ENCODE results near the gene HSPB9.
"Not testable (repeated sequence)": the region's sequence is repeated elsewhere in the genome, so short reads cannot be mapped to it uniquely, and the experiment has no call there.

The HSPB9 gene

DNA sequence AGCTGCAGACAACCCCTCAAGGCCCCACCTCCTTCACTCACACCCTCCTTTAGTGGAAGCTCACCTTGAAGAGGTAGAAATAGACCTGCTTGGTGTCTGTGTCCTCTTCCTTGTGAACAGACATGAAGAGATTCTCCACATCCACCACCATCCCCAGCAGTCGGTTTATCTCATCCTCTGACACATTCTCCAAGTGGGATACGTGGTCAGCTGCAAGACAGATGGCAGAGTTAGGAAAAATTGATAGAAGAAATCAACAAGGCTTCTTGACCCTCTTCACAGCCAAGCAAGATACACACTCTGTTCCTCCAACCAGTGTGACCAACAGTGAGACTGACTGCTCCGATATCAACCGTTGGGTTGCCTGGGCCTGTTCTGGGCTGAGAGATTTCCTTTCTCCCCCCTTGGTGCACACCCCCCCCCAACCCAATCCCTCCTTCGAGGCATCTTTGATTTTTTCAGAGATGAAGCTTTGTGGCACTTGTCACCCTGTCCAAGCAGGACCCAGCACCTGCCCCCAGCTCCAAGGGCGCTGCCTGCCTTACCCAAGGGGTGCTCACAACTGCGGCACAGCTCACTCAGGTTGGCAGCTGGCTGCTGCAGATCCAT is 2.3 kb upstream of the HSPB9 start:
- DNase-seq (ENCODE audit: low read depth in 3 of 3) = no peak

DNA sequence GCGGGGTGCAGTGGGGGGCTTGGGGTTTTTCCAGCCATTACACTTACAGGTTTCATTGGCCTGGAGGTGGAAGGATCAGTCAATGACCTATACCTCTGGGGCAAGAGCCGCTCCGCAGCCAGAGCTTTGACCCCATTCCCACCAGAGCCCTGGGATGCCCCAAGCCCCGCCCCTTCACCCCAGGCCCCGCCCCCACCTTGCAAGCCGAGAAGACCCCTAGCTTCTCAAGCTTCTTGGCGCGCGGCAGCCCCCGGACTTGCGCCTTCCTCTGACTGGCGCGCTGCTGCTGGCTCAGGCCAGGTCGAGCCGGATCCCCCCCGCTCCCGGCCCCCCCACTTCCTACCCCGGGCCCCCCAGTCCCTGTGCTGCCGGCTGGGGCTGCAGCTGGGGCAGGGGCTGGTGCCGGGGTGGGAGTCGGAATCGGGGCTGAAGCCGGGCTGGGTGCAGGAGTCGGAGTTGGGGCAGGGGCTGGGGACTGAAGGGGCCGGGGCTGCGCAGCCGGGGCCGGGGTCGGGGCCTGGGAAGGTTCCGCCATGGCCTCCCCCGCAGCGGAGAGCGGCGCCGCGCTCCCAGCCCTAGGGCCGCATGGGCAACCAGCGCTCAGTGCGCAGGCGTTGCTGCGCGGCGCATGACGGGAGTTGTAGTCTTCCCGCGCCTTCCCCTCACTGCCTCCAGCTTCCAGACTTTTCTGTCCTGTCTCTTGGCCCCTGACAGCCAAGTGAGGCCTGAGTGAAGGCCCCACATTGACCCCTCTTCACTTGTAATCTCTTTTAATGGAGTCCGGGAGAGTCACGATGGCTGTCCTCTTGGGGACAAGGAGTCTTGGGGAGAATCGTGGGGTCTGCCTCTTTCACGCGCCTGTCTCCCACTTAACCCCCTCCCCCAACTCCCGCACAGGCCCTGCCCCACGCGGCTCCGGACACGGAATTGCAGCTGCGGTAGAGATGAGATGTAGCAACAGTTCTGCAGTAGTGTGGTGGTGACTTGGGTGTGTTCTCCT is 1.5 kb upstream of the HSPB9 start, which contains the start of gene KAT2A:
KAT2A (minus strand) TSS at position 598 of the 1,000 bp plus-strand sequence; CDS start at position 535, 63 bp downstream.
- DNase-seq (ENCODE audit: low read depth in 3 of 3) = peak; percentile 63 to 73 (median 64)

GRCh38 chr17:42124256-42124655 is 1.7 kb downstream of the HSPB9 start:
- no peak for DNase-seq (ENCODE audit: low read depth in 3 of 3)

DNA sequence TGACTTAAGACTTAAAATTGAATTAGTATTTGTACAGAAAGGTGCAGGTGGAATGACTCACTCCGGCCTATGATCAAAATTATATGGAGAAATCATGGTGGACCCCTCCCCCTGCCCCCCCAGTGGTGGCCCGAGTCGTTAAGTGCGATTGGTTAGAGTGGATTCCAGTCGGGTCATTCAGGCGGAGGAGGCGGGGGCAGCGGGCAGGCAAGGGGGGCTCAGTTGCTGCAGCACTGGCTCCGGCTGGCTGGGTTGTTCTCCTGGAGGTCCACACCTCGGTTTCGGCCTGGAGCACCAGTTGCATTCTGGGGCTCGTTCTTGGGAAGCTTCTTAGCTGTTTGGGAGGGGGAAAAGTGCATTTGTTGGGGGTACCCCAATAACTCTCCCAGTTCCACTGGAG is 3.0 kb downstream of the HSPB9 start:
- no peak for DNase-seq (ENCODE audit: low read depth in 3 of 3)

GRCh38 chr17:42126836-42127235 is 4.2 kb downstream of the HSPB9 start:
- no peak for DNase-seq (ENCODE audit: low read depth in 3 of 3)

DNA sequence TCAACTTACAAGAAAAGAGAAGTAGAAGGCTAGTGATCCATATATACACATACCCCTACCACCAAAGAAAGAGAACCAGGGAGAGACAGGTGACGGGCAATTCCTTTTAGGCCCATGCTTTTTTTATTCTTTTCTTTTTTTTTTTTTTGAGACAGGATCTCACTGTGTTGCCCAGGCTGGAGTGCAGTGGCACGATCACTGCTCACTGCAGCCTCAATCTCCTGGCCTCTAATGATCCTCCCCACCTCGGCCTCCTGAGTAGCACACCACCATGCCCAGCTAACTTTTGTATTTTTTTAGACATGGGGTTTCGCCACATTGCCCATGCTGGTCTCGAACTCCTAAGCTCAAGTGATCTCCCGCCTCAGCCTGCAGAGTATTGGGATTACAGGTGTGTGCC is 4.8 kb downstream of the HSPB9 start:
- DNase-seq (ENCODE audit: low read depth in 3 of 3) = no peak

DNA sequence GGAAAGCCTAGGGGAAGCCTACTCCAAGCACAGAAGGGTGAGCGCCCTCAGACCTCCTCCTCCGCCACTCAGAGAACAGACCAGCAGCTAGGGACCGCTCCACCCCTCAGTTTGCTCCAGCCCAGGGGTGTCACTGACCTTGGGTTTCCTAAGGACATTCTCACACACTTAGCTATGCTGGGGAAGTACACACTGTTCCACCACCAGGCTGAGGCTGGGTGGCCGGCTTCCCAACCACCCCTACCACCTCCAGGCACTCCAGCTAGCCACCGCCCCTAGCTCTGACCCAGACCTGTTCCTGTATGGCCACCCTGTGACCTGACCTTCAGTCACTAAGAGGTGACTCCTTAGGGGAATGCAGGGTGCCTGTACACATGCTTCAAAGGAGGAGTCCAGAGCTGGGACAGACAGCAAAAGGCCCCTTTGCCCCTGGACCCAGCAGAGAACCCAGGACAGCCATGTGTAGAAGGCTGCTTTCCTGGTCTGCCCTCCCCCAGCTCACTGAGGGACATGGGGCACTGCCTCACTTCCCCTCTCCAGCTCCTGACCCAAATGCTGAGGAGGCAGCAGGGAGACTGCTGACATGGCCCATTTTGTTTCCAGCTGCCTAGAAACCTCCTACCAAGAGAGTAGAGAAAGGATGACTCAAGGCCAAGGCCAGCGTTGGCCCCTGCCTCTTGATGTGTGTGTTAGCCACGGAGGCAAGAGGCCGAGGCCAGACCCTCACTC is 6.7 kb downstream of the HSPB9 start:
- DNase-seq (ENCODE audit: low read depth in 3 of 3) = no peak

DNA sequence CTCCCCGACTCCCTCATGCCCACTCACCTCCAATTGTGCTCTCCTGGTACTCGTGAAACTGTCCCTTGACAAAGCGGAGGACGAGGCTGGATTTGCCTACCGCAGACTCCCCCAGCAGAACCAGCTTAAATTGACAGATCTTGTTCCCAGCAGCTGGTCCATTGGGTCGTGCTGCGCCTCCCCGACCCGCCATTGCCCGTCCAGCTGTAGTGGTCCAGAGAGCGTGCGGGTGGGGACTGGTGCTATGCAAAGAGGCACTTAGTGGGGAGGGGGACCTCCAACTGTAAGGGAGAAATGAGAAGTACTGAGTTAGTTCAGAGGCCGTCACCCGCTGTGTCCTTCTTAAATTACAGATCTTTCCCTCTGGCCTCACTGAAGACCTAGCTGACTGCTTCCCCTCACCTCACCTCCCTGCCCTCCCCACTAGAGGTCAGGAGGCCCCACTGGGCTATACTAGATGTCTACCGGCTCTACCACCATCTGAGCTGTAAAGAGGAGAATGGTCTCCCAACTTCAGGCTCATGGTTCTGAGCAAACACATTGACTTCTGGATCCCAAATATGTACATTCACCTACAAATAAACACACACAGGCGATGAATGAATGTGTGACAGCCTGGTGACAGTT is 7.8 kb downstream of the HSPB9 start:
- no peak for DNase-seq (ENCODE audit: low read depth in 3 of 3)

GRCh38 chr17:42131232-42131631 is 8.6 kb downstream of the HSPB9 start:
- no peak for DNase-seq (ENCODE audit: low read depth in 3 of 3)

- no peak for DNase-seq (ENCODE audit: low read depth in 3 of 3)
These were observed 9.4 kb downstream of the HSPB9 start for GRCh38 chr17:42131981-42132432.

- no peak for DNase-seq (ENCODE audit: low read depth in 3 of 3)
These were observed 10.3 kb downstream of the HSPB9 start for GRCh38 chr17:42132941-42133340.

- DNase-seq (ENCODE audit: low read depth in 3 of 3) = peak in 1 of 3 experiments; percentile 28
These were observed 10.9 kb downstream of the HSPB9 start for GRCh38 chr17:42133461-42134041.

GRCh38 chr17:42135151-42135550 is 12.5 kb downstream of the HSPB9 start:
- no peak for DNase-seq (ENCODE audit: low read depth in 3 of 3)

DNA sequence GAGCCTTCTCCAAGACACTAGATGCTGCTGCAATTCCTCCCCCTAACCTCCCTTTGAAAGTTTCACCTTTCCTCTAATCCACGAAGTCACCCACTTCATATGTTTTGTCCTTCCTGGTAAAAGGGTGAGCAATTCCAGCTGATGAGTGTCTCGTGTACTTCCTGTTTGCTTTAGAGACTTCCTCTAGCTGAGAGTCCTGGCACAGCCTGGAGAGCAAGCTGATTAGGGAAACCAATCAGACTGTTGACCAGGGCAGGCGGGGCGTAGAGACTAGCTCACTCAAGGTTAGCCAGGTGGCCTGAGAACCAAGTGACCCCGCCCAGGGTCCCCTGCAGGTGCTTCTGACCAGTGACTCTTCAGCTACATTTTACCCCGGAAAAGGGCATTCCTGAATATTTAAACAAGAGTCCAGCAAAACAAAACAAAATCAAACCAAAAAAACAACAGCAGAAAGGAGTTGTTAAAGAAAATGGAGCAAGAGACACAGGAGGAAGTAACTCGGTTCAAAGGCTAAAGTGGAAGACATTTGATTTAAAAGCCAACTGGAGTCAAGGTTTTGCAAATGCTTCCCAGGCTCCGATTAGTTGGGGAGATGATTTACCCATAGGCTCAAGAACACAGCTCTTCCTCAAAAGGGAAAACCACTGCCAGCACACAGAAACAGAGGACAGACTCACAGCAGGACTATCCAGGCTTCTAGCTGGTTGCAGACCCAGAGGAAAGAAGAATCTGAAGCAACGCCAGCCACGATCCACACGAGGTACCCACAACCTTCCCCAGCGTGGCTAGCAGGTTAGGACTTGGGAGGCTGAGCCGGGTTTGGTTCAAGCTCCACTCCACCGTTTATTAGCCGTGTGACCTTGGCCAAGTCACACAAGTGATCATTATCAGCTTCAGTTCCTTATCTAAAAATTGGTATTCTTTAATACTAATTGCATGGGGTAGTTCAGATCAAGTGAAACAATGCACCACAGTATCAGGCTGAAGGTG is 13.4 kb downstream of the HSPB9 start:
- DNase-seq (ENCODE audit: low read depth in 3 of 3) = no peak

GRCh38 chr17:42136654-42137051 is 14.0 kb downstream of the HSPB9 start:
- DNase-seq (ENCODE audit: low read depth in 3 of 3) = no peak

GRCh38 chr17:42138749-42139492 is 16.3 kb downstream of the HSPB9 start:
- no peak for DNase-seq (ENCODE audit: low read depth in 3 of 3)

- not testable (repeated sequence) for DNase-seq (ENCODE audit: low read depth in 3 of 3)
These were observed 18.1 kb downstream of the HSPB9 start for GRCh38 chr17:42140690-42141089.

- no peak for DNase-seq (ENCODE audit: low read depth in 3 of 3)
These were observed 18.8 kb downstream of the HSPB9 start for GRCh38 chr17:42141382-42141781.

DNA sequence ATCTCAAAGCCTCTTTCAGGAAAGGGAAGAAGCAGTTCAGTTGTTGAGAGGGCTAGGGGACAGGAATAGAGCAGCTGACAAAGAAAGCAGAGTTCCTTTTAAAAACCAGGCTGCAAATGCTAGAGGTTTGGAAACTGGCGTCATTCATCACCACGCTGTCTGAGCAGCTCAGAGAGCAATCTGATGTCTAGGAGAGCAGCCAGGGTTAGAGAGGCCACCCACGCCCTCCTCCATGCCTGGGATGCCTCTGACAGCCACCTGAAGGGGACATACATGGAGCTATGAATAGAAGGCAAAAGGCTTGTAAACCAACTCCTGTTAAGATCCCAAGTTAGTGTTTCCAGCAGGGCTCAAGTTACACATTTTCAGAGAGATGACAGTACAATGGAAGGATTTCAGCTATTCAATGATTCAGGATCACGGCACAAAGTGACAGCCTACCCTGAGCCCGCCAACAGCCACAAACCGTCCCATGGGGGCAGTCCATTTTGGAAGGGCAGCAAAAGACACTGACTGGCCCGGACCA is 19.8 kb downstream of the HSPB9 start:
- DNase-seq (ENCODE audit: low read depth in 3 of 3) = no peak

All from stimulated activated CD4-positive, alpha-beta T cell treated with anti-CD3 and anti-CD28 coated beads, TNF-alpha, amount 100 ng/mL, for 4 hours (primary cell).